Suprapubic skin (tissue), 3 donors: Measurements from ENCODE around the gene STPG2.

Experiments
- CTCF ChIP-seq, 2 donors: fragments of 200-600 bp in 1 of 2; fragments of 450-650 bp in 1 of 2; sonication (generic) in 1 of 2; IDR thresholded peaks; one replicate each; pipeline ENCODE4 v1.5.1; 2016 to 2019; ENCODE audit warnings: antibody characterized with exemption in 2 of 2, mild to moderate bottlenecking in 1 of 2, moderate library complexity in 1 of 2
- POLR2A ChIP-seq, 2 donors: fragments of 450-650 bp; IDR thresholded peaks; one replicate each; pipeline ENCODE4 v1.6.1; 2017; ENCODE audit warnings: antibody characterized with exemption in 2 of 2, mild to moderate bottlenecking in 2 of 2, moderate library complexity in 2 of 2

GRCh38 chr4:97851115-97851514, 292.2 kb downstream of the STPG2 start:
- TF ChIP-seq POLR2A (IDR thresholded peaks at IDR 0.05) (no peak), CTCF (IDR thresholded peaks at IDR 0.05) (no peak)
